ENCODE results near the gene SUMO3. TPM values are rescaled to one million over a fixed set of nuclear protein-coding genes. Genes with fewer than 3 reads are reported as not detected.

The SUMO3 gene
- total RNA-seq, 2 experiments from 2014 or later = 60.3 to 85.5 TPM

- Histone ChIP-seq H3K9me3 (ENCODE audit: low read length) (no peaks in the 10 kb centered on the region), H3K4me2 (ENCODE audit: low read length) (no peak overlapping the region), H3K36me3 (ENCODE audit: insufficient read depth, low read length) (peaks cover 31% of the 10 kb centered on the region), H3K4me3 (ENCODE audit: low read depth, low read length, poor library complexity, severe bottlenecking) (no peak overlapping the region), H3K9me2 (ENCODE audit: insufficient read depth, low read length) (no peaks in the 10 kb centered on the region), H3K79me2 (ENCODE audit: insufficient read depth, low read depth, low read length) (no peaks in the 10 kb centered on the region), H3K27ac (ENCODE audit: low read depth, low read length, poor library complexity, severe bottlenecking) (no peak overlapping the region), H3K4me1 (ENCODE audit: insufficient read depth, low read length, poor library complexity, severe bottlenecking) (no peaks in the 10 kb centered on the region), H4K20me1 (ENCODE audit: insufficient read depth, low read length) (no peaks in the 10 kb centered on the region), H2AFZ (ENCODE audit: low read length) (no peak overlapping the region)
- intact Hi-C loops (cut with micrococcal nuclease; ENCODE audit: unreplicated experiment) = no loop called here
- no peak for TF ChIP-seq CTCF (conservative IDR thresholded peaks at IDR 0.05; ENCODE audit: low read length)
- no peak for TF ChIP-seq EZH2phosphoT487 (IDR thresholded peaks at IDR 0.05; ENCODE audit: borderline replicate concordance, low read depth, low read length)
- BruUV-seq (replicated peaks) = no TSS peak
- ChIA-PET POLR2A (no interaction called here), CTCF (ENCODE audit: unreplicated experiment) (interaction anchor here (0.6 kb wide), 1 partner anchor 40 kb away, joined by 9 read pairs; no protein-coding TSS in a partner anchor)
- DNase-seq (ENCODE audit: low spot score) = no peak
These were observed 39.4 kb upstream of the SUMO3 start for GRCh38 chr21:44857127-44857892.

GRCh38 chr21:44856131-44856530 is 38.3 kb upstream of the SUMO3 start:
- no TSS peak for BruUV-seq (replicated peaks)
- Histone ChIP-seq H3K4me2 (ENCODE audit: low read length) (no peak overlapping the region), H3K9me3 (ENCODE audit: low read length) (no peaks in the 10 kb centered on the region), H3K9me2 (ENCODE audit: insufficient read depth, low read length) (no peaks in the 10 kb centered on the region), H3K79me2 (ENCODE audit: insufficient read depth, low read depth, low read length) (no peaks in the 10 kb centered on the region), H4K20me1 (ENCODE audit: insufficient read depth, low read length) (no peaks in the 10 kb centered on the region), H3K4me3 (ENCODE audit: low read depth, low read length, poor library complexity, severe bottlenecking) (no peak overlapping the region), H3K27ac (ENCODE audit: low read depth, low read length, poor library complexity, severe bottlenecking) (no peak overlapping the region), H2AFZ (ENCODE audit: low read length) (no peak overlapping the region), H3K36me3 (ENCODE audit: insufficient read depth, low read length) (peaks cover 35% of the 10 kb centered on the region), H3K4me1 (ENCODE audit: insufficient read depth, low read length, poor library complexity, severe bottlenecking) (no peaks in the 10 kb centered on the region)
- intact Hi-C loops (cut with micrococcal nuclease; ENCODE audit: unreplicated experiment) = no loop called here
- CTCF ChIA-PET (ENCODE audit: unreplicated experiment) = no interaction called here
- POLR2A ChIA-PET = no interaction called here
- no peak for DNase-seq (ENCODE audit: low spot score)
- TF ChIP-seq EZH2phosphoT487 (IDR thresholded peaks at IDR 0.05; ENCODE audit: borderline replicate concordance, low read depth, low read length) (no peak), CTCF (conservative IDR thresholded peaks at IDR 0.05; ENCODE audit: low read length) (no peak)

- Histone ChIP-seq H3K27ac (ENCODE audit: low read depth, low read length, poor library complexity, severe bottlenecking) (no peak overlapping the region), H2AFZ (ENCODE audit: low read length) (no peak overlapping the region), H3K79me2 (ENCODE audit: insufficient read depth, low read depth, low read length) (no peaks in the 10 kb centered on the region), H3K36me3 (ENCODE audit: insufficient read depth, low read length) (peaks cover 36% of the 10 kb centered on the region), H3K4me3 (ENCODE audit: low read depth, low read length, poor library complexity, severe bottlenecking) (no peak overlapping the region), H3K4me1 (ENCODE audit: insufficient read depth, low read length, poor library complexity, severe bottlenecking) (no peaks in the 10 kb centered on the region), H3K9me2 (ENCODE audit: insufficient read depth, low read length) (no peaks in the 10 kb centered on the region), H3K4me2 (ENCODE audit: low read length) (no peak overlapping the region), H3K9me3 (ENCODE audit: low read length) (no peaks in the 10 kb centered on the region), H4K20me1 (ENCODE audit: insufficient read depth, low read length) (no peaks in the 10 kb centered on the region)
- intact Hi-C loops (cut with micrococcal nuclease; ENCODE audit: unreplicated experiment) = no loop called here
- no TSS peak for BruUV-seq (replicated peaks)
- CTCF ChIA-PET (ENCODE audit: unreplicated experiment) = no interaction called here
- DNase-seq (ENCODE audit: low spot score) = no peak
- POLR2A ChIA-PET = no interaction called here
- TF ChIP-seq EZH2phosphoT487 (IDR thresholded peaks at IDR 0.05; ENCODE audit: borderline replicate concordance, low read depth, low read length) (no peak), CTCF (conservative IDR thresholded peaks at IDR 0.05; ENCODE audit: low read length) (no peak)
These were observed 37.7 kb upstream of the SUMO3 start for GRCh38 chr21:44855572-44855971.
